Measurements from ENCODE around the gene RGS12.

DNA sequence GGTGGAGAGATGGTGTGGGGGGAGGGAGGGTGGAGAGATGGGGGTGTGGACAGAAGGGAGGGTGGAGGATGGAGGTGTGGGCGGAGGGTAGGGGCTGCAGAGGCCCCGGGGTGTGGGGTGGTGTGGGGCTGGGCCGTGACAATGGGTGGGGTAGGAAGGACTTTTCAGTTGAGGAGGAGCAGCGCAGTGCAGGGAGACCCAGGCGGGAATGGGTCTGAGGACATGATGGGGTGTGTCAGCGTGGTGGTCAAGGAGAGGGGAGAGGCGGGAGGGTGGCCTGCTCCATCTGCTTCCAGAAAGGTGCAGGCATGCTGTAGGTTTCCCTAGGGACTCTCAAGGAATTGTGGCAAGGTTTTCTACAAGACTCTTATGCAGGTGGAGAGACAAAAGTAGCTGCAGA is 48.9 kb downstream of the RGS12 start:
- TF ChIP-seq, protein P1, sequence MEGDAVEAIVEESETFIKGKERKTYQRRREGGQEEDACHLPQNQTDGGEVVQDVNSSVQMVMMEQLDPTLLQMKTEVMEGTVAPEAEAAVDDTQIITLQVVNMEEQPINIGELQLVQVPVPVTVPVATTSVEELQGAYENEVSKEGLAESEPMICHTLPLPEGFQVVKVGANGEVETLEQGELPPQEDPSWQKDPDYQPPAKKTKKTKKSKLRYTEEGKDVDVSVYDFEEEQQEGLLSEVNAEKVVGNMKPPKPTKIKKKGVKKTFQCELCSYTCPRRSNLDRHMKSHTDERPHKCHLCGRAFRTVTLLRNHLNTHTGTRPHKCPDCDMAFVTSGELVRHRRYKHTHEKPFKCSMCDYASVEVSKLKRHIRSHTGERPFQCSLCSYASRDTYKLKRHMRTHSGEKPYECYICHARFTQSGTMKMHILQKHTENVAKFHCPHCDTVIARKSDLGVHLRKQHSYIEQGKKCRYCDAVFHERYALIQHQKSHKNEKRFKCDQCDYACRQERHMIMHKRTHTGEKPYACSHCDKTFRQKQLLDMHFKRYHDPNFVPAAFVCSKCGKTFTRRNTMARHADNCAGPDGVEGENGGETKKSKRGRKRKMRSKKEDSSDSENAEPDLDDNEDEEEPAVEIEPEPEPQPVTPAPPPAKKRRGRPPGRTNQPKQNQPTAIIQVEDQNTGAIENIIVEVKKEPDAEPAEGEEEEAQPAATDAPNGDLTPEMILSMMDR (optimal IDR thresholded peaks at IDR 0.05 in 1 of 3, IDR thresholded peaks at IDR 0.05 in 1 of 3, conservative IDR thresholded peaks at IDR 0.05 in 1 of 3; ENCODE audit: extremely low read depth in 1 of 3, insufficient read depth in 2 of 3, low read length in 3 of 3) = no peak
- no peak for TF ChIP-seq EZH2 (IDR thresholded peaks at IDR 0.05; ENCODE audit: low read length)

Data from keratinocyte (primary cell).